Activated CD4-positive, alpha-beta T cell treated with anti-CD3 and anti-CD28 coated beads, Interleukin-2, amount 50 U/mL, for 48 hours (primary cell): Measurements from ENCODE around the gene LRRC18.

ENCODE experiments used
- DNase-seq, 2 experiments: peaks; one replicate each; pipeline ENCODE4 v3.0.0-alpha.2; 2020

The LRRC18 gene

GRCh38 chr10:48939790-48940325 is at the start of gene LRRC18:
Gene LRRC18 (minus strand): TSS chr10:48939840. CDS start chr10:48914155, 25,685 bp downstream.
- no peak for DNase-seq

DNA sequence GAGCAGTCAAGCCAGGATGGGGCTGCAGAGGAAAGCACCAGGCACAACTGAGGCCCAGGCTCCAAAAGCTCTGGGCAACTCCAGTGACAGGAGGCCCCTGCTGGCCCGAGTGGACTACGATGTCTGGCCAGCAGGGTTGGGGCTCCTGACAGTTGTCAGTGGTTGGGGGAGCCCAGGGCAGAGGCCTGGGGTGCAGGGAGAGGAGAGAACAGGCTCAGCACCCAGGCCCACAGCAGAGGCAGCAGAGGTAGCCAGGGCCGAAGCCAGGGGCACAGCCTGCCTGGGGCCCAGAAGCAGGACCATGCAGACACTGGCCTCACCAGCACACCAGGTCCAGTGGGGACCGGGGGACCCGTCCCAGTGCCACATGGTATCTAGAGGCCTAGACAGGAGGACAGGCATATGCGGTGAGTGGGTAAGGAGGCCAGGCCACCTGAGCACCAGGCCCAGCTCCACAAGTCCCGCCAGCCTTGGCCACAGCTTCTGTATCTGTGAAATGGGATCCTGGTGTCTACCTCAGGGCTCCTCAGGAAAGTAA is 46.0 kb upstream of the LRRC18 start:
- DNase-seq: no peak

DNA sequence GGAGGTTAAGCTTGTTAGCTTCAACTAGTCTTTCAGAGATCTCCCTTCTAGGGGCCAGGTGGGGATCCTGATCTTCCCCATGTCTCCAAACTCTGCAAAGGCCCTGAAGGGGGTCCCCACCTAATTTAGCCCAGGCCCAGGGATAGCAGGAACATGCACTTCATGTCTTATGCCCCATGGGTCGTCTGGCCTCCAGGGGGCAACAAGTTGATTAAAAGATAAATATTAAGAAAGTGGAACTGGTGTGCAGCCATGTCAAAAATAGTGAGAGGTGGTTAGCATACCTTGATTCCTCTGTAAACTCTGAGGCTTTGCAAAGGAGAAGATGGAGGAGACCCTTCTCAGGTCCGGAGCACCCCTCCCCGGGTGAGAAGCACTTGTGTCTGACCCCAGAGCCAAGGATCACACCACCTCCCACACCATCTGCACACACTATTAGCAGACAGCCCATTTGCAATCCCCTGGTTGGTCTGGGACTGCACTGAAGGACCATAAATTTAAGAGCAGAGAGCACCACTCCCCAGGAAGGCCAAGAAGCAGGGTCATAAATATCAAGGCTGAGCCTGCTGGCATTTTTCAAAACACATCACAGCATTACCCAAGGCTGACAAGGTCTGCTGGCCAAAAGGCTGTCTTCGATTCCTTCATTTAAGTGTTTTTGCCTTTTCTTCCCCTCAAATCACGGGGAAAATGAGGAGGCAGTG is 44.2 kb upstream of the LRRC18 start:
- DNase-seq: no peak

DNA sequence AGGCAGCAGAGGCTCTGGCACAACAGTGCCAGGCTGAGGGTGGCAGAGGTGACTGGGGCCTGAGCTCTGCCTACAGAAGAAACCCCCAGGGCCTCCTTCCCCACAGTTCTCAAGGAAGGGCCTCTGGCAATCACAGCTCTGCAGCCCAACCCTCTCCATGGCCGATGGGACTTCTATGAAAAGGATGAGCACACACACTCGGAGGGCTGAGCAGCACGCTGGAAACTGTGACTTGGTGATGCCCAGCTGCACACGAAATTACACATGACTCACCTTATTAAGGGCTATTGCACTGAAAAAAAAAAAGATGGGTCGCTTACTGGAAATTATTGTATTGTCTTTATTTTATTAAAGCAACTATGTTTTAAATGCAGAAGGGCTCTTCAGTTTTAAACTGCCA is 42.9 kb upstream of the LRRC18 start:
- DNase-seq: no peak

DNA sequence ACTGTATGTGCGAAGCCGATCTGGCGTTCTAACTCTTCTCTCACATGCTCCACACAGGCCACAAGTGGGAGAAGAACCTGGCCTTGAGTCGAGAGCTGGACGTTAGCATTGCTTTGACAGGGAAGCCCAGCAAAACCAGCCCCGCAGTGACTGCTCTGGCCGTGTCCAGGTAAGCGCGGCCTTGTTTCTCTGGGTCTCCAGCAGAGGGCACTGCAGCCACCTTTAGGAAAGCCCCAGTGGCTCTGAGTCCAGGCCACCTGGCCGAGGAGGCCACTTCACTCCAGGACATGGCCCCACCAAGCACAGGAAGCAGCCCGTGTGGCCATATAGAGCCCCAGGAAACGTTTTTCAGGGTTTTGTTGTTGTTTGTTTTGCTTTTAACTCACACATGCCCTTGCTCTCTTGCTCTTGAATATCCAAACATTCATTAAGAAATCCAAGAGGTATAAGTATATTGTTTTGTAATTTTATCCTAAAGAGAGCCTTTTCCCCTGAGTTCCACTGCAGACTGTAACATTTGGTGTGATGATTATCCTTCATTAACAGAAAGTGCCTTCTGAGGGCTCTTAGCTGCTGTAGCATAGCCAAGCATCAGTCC is 41.8 kb upstream of the LRRC18 start:
- peak; percentile 49 to 61 for DNase-seq

DNA sequence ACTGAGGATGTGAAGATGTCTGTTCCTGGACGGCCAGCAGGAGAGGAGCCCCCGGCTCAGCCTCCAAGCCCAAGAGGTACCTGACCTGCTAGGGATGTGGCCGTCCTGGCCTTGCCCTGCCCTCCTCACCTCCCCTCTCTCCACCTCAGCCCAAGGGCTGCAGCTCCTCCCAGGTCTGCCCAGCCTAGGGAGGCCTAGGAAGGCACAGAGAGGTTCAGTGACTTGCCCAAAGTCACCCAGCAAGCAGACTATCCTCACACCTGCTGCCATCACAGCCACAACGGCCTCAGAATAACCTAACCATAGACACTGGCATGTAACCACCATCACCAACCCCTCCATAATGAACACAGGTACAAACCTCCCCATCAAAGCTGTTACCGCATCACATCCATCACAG is 38.7 kb upstream of the LRRC18 start:
- no peak for DNase-seq

DNA sequence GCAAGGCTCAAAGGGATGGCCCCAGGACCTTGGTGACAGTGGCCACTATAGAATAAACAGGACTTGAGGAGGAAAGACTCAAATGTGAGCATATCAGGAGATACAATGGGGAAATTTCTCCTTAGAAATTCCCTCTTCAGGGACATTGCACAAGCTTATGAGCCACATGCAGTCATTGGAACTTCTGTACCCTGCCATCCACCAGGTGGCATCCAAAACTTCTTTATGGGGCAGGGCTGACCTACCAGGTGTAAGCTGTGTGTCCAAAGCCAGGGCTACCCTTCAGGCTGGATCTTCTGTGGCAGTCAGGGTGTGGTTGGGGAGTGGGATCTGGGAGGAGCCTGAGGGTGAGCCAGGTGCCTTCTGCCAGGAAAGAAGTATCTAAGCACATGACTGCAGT is 36.6 kb upstream of the LRRC18 start:
- DNase-seq: peak in 1 of 2 experiments; percentile 8

DNA sequence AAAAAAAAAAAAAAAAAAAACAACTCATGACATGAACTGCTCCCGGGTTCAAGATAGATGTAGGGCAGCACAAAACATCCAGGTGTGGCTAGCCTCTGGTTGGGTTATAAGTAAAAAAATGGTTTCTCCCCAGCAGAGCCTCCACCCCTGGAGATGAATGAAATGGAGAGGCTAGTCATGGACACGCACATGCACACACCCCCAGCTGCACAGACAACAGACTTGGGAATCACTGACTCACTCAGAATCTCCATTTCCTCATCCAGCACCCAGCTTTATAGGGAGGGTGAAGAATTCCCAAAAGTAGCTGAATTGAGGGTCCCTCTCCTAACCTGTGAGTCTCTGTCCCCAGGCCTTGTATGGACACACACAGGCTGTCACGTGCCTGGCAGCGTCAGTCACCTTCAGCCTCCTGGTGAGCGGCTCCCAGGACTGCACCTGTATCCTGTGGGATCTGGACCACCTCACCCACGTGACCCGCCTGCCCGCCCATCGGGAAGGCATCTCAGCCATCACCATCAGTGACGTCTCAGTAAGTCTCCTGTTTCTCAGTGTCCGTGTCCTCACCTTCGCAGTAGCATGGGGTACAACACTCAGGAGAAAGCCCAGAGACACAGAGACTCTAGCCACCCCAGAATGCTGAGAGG is 35.0 kb upstream of the LRRC18 start:
- no peak for DNase-seq

DNA sequence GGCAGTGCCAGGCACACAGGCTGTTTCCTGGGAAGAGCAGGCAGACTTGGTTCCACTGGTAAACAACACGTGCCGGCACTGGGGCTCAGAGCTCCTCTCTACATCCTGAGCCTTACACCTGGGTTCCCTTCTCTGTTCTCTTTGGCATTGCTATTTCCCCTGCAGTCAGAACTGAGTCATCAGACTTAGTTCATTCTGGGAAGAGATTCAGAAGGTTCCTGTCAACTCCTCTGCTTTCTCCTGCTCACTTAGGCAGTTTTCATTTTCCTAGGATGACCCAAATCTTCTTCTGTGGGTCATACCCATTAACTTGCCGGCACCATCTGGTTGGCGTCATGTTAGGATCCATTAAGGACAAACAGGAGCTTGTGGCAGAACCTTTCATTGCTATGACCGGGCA is 33.4 kb upstream of the LRRC18 start:
- DNase-seq: no peak

DNA sequence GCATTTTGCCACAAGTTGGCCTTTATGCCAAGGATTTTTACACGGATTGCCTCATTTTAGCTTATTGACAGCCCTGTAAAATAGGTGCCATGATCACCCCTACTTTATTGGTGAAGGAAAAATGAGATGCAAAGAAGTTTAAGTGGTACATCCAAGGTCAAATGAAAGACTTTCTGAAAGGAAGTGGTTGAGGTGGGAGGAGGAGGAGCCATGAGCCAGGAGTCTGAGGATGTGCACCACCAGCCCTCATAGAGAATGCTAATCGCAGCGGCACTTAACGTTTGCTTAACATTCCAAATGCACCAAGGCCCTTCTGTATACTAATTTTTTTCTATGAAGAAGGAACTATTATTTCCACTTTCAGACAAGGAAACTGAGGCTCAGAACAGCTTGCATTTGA is 31.0 kb upstream of the LRRC18 start:
- no peak for DNase-seq

- no peak for DNase-seq
Measured at GRCh38 chr10:48970046-48970445, 30.4 kb upstream of the LRRC18 start.

DNA sequence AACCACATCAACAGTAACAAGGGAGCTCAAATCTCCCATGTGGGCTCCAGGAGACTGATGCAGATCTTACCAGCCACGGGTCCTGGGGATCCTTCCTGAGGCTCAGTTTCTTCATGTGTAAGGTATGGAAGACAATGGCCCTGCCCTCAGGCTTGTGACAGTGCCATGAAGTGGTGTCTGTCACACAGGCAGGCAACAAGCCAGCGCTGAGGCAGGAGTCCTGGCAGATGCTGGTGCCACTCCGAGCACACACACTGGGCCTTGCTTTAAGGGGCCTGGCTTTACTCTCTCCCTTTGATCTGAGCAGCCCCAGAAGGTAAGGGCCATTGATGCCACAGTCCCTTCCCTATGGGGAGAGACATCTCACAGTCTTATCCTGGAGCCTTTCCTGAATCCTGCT is 28.4 kb upstream of the LRRC18 start:
- no peak for DNase-seq

GRCh38 chr10:48965460-48965859 is 25.8 kb upstream of the LRRC18 start:
- no peak for DNase-seq

DNA sequence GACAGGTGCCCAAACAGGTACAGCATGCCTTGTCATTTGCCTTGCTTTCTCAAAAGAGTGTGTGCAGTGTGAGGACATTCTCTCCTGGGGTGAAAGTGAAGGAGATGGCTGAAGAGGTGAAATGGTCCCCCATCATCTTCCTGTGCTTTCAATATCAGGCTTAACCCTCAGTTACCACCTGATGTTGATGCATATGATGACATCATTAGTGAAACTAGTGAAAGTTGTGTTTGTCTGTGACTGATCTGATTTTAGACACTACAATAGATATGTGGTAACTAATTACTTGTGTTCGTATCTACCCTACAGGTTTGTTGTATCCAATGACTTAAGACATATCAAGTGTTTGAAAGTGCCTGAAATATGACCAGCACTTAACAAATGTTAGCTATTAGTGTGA is 24.4 kb upstream of the LRRC18 start:
- no peak for DNase-seq

DNA sequence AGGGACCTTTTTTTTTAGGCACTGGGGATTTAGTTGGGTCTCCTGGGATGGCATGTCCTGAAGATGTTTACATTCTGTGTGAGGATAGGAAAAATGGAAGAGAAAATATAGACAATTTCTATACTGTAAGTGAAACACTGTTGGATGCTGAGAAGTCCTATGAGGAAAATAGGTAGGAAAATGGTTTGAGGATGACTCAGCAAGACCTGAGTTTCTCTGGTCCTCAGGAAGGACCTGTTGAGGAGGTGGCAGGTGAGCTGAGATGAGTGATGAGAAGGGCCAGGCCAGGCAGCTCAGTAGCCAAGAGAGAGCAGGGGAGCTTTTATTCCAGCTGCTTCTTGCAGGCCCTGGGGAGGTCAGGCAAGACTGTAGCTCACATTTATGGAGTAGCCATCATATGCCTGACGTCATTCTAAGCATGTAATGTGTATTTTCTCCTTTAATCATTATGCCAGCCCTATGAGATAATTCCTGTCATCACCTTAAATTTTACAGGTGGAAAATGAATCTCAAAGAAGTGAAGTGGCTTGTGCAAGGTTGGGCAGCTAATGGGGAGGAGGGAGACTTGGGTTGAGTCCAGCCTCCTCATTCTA is 19.1 kb upstream of the LRRC18 start:
- DNase-seq: no peak

DNA sequence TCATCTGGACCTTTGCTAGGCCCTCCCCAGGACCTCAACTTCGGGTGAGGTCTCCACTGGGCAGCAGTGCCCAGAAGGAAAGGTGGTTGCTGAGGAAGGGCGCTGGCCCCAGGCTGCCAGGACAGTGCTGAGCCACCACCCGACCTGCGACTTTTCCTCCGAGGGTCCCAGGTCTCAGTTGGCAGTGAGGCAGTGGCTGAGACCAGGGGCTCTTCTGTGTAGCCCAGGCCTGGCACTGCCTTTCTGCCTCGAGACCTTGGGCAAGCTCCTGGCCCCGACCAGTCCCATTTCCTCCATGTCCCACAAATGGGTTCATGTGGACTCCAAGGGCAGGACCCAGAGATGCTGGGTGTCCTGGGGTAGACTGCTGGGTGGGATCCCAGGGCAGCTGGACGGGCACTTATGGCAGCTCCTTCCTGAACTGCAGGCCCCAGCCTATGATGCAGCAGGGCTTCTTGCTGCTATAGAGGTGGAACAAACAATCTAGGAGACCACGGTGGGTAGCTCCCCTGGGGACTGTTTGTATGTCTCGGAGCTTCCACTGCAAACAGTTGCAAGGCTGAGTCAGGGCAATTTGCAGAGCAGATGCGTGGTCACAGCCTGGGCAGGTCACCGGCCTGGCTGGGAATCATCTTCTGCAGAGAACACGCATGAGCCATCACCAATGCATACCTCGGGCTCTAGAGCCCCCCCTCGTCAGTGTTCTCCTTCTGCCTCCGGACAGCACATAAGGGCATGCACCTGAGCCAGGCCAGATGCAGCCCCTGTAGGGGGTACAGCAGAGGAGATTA is 17.9 kb upstream of the LRRC18 start:
- DNase-seq: no peak

DNA sequence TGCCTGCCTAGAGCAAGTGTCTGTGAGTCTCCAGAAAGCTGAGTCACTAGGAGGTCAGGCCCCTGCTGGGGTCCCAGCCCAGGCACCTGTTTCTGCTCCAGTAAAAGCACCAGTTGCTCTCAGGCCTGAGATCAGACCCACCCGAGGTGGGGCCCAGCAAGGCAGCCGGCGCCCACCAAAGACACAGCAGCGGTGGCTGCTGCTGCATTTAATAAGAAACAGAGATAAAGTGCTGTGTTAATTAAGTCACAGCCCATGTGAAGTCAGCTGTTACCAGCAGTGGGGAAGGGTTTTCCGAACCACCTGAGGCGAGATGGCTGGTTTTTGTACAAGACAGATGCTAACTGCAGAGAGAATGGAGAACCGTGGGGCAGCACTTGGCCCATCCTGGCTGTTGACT is 12.1 kb upstream of the LRRC18 start:
- DNase-seq: no peak

GRCh38 chr10:48948470-48949037 is 8.9 kb upstream of the LRRC18 start:
- DNase-seq: no peak

GRCh38 chr10:48947690-48948469 is 8.2 kb upstream of the LRRC18 start:
- DNase-seq: no peak

DNA sequence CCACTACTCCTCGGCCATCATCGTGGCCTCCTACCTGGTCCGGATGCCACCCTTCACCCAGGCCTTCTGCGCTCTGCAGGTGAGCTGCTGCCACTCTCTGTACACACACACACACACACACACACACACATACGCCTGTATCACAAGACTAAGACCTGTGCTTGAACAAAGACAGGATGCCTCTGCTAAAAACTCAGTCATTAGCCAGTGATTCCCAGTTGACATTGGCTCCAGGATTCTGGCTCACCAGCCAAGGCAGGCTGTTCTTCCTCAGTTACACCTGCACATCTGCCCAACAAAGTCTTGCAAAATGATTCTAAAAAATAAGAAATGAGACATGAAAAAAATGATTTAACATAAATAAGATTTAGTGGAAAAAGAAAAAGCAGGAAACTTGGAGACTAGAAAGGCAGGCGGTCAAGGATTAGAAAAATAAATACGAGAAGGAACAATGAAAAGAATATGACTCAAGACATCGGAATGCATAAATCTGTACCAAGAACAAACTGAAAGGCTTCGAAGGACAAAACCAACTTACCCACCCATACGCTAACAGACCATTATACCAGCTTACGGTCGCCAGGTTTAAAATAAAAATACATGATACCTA is 7.4 kb upstream of the LRRC18 start:
- no peak for DNase-seq

GRCh38 chr10:48946332-48946731 is 6.7 kb upstream of the LRRC18 start:
- no peak for DNase-seq
